AG04450 (cell line): ENCODE data around the gene SPON1. TPM values are rescaled to one million over a fixed set of nuclear protein-coding genes. Genes with fewer than 3 reads are reported as not detected.
"Not testable (repeated sequence)": the region's sequence is repeated elsewhere in the genome, so short reads cannot be mapped to it uniquely, and the experiment has no call there.

ENCODE experiments used
- CTCF ChIA-PET: fragments of 300-600, 350-600 bp; formaldehyde crosslinking; extraction: SDS; loops from one replicate; lab custom pipeline; 2022; ENCODE audit warnings: antibody characterized with exemption, inconsistent platforms; lab: Charles Lee
- POLR2A ChIA-PET: fragments of 350-600 bp; formaldehyde crosslinking; extraction: SDS; loops from one replicate; lab custom pipeline; 2021; ENCODE audit warnings: antibody characterized with exemption, inconsistent platforms; lab: Yijun Ruan, JAX
- DNase-seq: peaks from one replicate; pipeline ENCODE4 v3.0.0-alpha.2; 2011; ENCODE audit warnings: low read depth, low spot score
- H3K27ac ChIP-seq: one replicate; pipeline ENCODE4 v1.5.1; 2012; ENCODE audit warnings: low read depth, low read length, control low read depth
- H3K27me3 ChIP-seq: one replicate; pipeline ENCODE4 v1.6.0; 2012; ENCODE audit warnings: low read length; ENCODE audit not compliant: control insufficient read depth, insufficient read depth
- H3K4me3 ChIP-seq: 2 replicates; pipeline ENCODE4 v1.5.1; 2011; ENCODE audit warnings: mild to moderate bottlenecking, low read depth, low read length, control low read depth
- H3K9me3 ChIP-seq: 2 replicates; pipeline ENCODE4 v1.5.1; 2012; ENCODE audit warnings: low read length; ENCODE audit not compliant: control insufficient read depth, insufficient read depth
- CTCF ChIP-seq: IDR thresholded peaks from 2 replicates; pipeline ENCODE4 v1.5.1; 2011; ENCODE audit warnings: low read depth, low read length, control low read depth, inconsistent platforms
- polyA plus RNA-seq: library from polyadenylated mRNA; depleted of rRNA; stranded (reverse); fragments of >200 nt; gene quantifications from 2 replicates; pipeline ENCODE4 v1.2.3, GENCODE V29; 2011

The SPON1 gene
- polyA plus RNA-seq, 1 experiment, result 0.53 TPM

- ChIA-PET CTCF (no interaction called here), POLR2A (no interaction called here)
- no peak for DNase-seq
- Histone ChIP-seq H3K27me3 (peaks cover 6% of the 10 kb centered on the region), H3K9me3 (no peaks in the 10 kb centered on the region), H3K4me3 (no peak overlapping the region), H3K27ac (no peak overlapping the region)
- no peak for TF ChIP-seq CTCF
These were observed 112.9 kb downstream of the SPON1 start for GRCh38 chr11:14075118-14076078.

GRCh38 chr11:14079011-14079410 lies 116.5 kb downstream of the SPON1 start:
- no peak for DNase-seq
- Histone ChIP-seq H3K27ac (no peak overlapping the region), H3K27me3 (peaks cover 6% of the 10 kb centered on the region), H3K9me3 (no peaks in the 10 kb centered on the region), H3K4me3 (no peak overlapping the region)
- TF ChIP-seq CTCF, result no peak
- ChIA-PET POLR2A (no interaction called here), CTCF (no interaction called here)

GRCh38 chr11:14079797-14080196 lies 117.3 kb downstream of the SPON1 start:
- Histone ChIP-seq H3K27me3 (peaks cover 6% of the 10 kb centered on the region), H3K4me3 (no peak overlapping the region), H3K9me3 (no peaks in the 10 kb centered on the region), H3K27ac (no peak overlapping the region)
- no peak for DNase-seq
- ChIA-PET POLR2A (no interaction called here), CTCF (no interaction called here)
- TF ChIP-seq CTCF, result no peak

- DNase-seq, result no peak
- Histone ChIP-seq H3K27me3 (peaks cover 4% of the 10 kb centered on the region), H3K9me3 (no peaks in the 10 kb centered on the region), H3K27ac (no peak overlapping the region), H3K4me3 (no peak overlapping the region)
- ChIA-PET POLR2A (no interaction called here), CTCF (interaction anchor here (0.7 kb wide), 1 partner anchor 17 kb away, joined by 4 read pairs; no protein-coding TSS in a partner anchor)
- TF ChIP-seq CTCF, result no peak
These were observed 119.2 kb downstream of the SPON1 start for GRCh38 chr11:14081581-14082231.

GRCh38 chr11:14082338-14082737 lies 119.8 kb downstream of the SPON1 start:
- Histone ChIP-seq H3K9me3 (no peaks in the 10 kb centered on the region), H3K27ac (no peak overlapping the region), H3K27me3 (peaks cover 2% of the 10 kb centered on the region), H3K4me3 (no peak overlapping the region)
- CTCF ChIA-PET, result no interaction called here
- no peak for TF ChIP-seq CTCF
- POLR2A ChIA-PET, result no interaction called here
- no peak for DNase-seq

- CTCF ChIA-PET, H3K9me3 ChIP-seq, DNase-seq, H3K4me3 ChIP-seq, H3K27ac ChIP-seq, H3K27me3 ChIP-seq, POLR2A ChIA-PET: not testable (repeated sequence)
These were observed 126.3 kb downstream of the SPON1 start for GRCh38 chr11:14088861-14089260.
